Measurements from ENCODE around the gene BIRC7.

BIRC7 gene

DNA sequence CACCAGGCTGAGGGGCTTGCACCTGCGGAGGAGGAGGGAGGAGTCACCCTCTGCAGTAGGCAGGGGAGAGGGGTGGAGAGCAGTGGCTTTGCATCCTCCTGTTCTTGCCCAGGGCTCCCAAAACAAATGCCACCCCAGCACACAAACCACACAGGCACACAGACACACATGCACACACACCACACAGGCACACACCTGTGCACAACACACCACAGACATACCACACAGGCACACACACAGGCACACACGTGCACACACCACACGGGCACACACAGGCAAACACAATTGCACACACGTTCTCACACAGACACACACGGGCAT, 46.4 kb upstream of the BIRC7 start:
- DNase-seq (ENCODE audit: low read depth) = no peak
- no peak overlapping the region for H3K4me3 ChIP-seq (ENCODE audit: low read length)
- TF ChIP-seq, protein P1, sequence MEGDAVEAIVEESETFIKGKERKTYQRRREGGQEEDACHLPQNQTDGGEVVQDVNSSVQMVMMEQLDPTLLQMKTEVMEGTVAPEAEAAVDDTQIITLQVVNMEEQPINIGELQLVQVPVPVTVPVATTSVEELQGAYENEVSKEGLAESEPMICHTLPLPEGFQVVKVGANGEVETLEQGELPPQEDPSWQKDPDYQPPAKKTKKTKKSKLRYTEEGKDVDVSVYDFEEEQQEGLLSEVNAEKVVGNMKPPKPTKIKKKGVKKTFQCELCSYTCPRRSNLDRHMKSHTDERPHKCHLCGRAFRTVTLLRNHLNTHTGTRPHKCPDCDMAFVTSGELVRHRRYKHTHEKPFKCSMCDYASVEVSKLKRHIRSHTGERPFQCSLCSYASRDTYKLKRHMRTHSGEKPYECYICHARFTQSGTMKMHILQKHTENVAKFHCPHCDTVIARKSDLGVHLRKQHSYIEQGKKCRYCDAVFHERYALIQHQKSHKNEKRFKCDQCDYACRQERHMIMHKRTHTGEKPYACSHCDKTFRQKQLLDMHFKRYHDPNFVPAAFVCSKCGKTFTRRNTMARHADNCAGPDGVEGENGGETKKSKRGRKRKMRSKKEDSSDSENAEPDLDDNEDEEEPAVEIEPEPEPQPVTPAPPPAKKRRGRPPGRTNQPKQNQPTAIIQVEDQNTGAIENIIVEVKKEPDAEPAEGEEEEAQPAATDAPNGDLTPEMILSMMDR (conservative IDR thresholded peaks at IDR 0.05; ENCODE audit: low read length) = no peak

DNA sequence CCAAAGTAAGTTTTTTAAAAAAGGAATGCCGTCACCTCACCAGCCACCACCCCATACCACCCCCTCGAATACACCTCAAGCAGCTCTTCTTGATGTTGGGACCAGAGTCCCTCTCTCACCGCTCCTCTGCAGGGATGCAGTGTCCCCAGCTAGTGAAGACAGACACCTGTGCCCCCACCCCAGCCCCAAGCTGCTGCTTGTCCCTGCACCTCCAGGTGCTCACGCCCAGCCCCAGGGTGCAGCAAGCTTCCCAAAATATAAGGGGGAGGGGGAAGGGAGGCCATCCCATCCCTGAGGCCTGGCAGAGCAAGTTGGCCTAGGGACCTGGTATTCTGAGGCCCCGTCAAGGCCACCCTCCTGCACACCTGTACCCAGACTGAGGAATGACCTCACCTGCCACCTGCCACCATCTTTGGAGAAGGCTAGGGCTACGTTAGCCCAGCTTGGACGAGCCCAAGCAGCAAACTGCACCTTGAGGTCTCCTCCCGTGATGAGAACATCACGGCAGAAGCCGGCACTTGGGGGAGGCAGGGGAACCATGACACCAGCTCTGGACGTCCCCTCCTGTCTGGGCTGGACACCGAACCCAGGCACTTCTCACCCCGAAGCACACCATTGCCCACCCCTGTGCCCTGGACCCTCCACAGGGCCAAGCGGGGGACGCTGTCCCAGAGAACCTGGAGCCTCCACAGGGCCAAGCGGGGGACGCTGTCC, 45.7 kb upstream of the BIRC7 start:
- TF ChIP-seq, protein P1 (conservative IDR thresholded peaks at IDR 0.05; ENCODE audit: low read length) = no peak
- DNase-seq (ENCODE audit: low read depth) = no peak

DNA sequence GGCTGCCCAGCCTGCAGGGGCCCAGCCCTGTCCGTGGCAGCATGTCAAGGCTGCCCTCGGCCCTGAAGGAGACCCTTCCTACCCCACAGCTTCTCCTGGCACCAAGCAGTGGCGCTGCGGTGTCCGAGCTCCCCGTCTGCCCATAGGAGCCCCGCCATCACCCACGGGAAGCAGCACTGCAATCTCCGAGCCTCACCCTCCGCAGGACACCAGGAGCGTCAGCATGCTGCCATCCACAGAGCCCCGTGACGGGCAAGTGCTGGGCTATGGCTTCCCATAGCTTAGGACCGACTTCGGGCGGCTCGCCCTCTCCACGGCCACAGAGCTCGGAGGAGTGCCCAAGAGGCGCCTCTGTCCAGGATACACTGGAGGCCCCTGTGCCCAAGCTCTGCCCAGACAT, 44.9 kb upstream of the BIRC7 start:
- H3K4me3 ChIP-seq (ENCODE audit: low read length) = no peak overlapping the region
- no peak for DNase-seq (ENCODE audit: low read depth)
- TF ChIP-seq, protein P1 (conservative IDR thresholded peaks at IDR 0.05; ENCODE audit: low read length) = no peak

More for the DNA sequence above, 45.7 kb upstream of the BIRC7 start:
- H3K4me3 ChIP-seq (ENCODE audit: low read length) = no peak overlapping the region

DNA sequence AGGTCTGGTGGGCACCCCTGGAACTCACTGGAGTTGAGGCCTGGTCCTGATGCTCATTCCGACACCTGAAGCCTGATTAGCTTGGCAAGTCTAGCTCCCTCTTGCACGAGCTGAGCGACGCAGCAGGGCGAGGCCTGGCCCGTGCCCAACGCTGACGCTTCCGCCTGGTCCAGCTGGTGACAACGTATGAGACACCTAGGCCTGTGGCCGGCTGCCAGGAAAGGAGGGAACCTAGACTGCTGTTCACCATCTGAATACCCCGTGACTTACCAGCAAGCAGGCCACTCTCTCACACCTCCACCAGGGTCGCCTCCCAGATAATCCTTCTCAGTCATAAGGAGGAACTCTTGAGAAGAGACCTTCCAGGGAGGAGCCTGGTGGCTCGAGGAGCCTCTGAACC, 44.3 kb upstream of the BIRC7 start:
- no peak for DNase-seq (ENCODE audit: low read depth)
- TF ChIP-seq, protein P1 (conservative IDR thresholded peaks at IDR 0.05; ENCODE audit: low read length) = no peak
- H3K4me3 ChIP-seq (ENCODE audit: low read length) = no peak overlapping the region

DNA sequence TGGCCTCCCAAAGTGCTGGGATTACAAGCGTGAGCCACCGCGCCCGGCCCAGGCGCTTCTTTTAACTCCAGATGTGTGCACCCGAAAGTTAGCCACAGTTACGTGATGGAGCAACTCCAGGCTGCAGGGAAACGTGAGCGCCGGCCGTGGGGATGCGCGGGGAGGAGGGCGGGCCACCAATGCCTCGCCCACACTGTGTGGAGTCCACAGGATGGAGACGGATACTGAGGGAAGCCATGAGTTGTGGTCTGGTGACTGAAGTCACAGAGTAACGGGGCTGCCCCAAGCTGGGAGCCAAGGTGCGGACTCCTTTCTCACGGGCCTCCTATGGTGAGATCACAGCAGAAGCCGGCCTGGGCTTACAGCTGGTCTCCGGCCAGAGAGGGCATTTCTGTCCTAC, 43.0 kb upstream of the BIRC7 start:
- no peak overlapping the region for H3K4me3 ChIP-seq (ENCODE audit: low read length)
- TF ChIP-seq, protein P1 (conservative IDR thresholded peaks at IDR 0.05; ENCODE audit: low read length) = no peak
- DNase-seq (ENCODE audit: low read depth) = no peak

DNA sequence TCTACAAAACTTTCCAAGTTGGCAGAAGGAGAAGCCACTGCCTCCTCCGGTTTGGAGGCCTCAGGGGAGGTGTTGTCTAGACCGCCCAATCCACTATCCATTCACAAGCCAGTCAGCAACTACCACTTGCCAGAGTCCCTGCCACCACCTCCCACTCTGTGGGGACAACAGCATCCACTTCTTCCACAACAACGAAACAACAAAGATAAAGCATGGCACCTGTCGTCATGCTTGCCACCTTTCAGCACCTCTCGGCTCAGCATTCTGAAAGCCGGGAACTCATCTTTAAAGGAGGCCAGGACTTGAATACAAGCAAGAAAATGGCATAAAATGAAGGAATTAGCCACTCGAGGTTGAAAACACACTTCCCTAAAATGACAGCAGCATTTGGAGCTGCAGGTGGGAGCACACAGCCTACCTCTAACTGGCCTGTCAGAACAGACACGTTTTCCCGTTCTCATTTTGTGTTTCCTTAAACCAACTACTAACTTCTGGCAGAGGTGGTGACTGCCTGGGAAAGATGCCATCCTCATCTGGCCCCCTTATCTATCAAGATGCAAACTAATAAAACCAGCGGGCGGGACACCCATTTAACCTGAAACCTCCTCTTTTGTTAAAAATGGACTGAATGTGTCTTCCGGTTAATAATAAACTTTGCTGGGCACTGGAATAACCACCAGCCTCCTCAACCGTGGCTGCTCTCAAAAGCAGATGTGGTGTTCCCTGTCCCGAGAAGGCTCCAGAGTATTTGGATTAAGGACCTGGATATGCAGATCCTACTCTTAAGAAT, 41.5 kb upstream of the BIRC7 start:
- H3K4me3 ChIP-seq (ENCODE audit: low read length) = no peak overlapping the region
- no peak for DNase-seq (ENCODE audit: low read depth)
- TF ChIP-seq, protein P1 (conservative IDR thresholded peaks at IDR 0.05; ENCODE audit: low read length) = no peak

DNA sequence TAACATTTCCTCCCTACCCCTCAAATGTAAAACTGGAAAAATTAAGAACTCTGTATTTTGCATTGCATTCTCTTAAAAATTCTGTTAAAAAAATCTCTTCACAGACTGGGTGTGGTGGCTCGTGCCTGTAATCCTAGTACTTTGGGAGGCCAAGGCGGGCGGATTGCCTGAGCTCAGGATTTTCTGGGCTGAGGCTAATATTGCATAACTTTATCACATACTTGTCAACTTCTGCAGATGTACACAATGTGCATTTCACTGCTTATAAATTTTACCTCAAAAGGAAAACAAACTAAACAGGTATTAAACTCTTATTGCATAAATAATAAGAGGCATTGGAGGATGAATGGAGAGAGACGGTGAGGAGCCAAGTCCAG, 40.9 kb upstream of the BIRC7 start:
- H3K4me3 ChIP-seq (ENCODE audit: low read length) = no peak overlapping the region
- no peak for DNase-seq (ENCODE audit: low read depth)
- TF ChIP-seq, protein P1 (conservative IDR thresholded peaks at IDR 0.05; ENCODE audit: low read length) = no peak
